ENCODE data around the gene EPHA7. TPM values are rescaled to one million over a fixed set of nuclear protein-coding genes. Genes with fewer than 3 reads are reported as not detected.

EPHA7 gene
- total and polyA plus RNA-seq, 2 of the 13 experiments (the other 11 are each of a cell fraction or from before 2014, with no cell fraction given), result not detected

DNA sequence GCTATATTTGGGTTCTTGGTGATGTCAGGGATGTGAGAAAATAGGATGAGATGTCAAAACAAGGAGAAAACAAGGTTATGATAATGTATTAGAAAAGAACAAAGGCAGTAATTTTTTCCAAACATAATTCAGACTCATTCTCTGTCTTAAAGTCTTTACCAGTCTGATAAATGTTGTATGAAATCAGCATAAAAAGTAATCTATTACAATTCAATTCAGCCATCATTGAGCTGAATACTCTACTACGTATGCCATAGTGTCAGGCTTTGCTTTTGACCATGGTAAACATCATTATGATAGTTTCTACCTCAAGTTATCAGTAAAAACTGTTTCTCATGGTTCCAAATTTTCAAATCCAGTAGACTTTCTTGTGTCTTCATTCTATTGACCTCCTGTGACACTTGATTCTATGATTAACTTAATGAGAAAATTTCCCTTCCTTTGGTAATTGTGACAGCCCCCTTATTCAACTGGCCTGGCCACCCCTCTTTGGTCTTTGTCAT is 75.0 kb downstream of the EPHA7 start:
- Histone ChIP-seq H3K4me1 (ENCODE audit: insufficient read depth, low read length) (no peaks in the 10 kb centered on the region), H3K9ac (ENCODE audit: insufficient read depth, low read depth, low read length) (no peak overlapping the region), H3K9me3 (ENCODE audit: low read length) (no peaks in the 10 kb centered on the region), H3K4me3 (replicated peaks in 1 of 3; ENCODE audit: insufficient read depth in 1 of 3, low read depth in 2 of 3, low read length in 3 of 3) (no peak overlapping the region), H4K20me1 (ENCODE audit: insufficient read depth, low read length) (no peaks in the 10 kb centered on the region), H3K27ac (ENCODE audit: extremely low read length, insufficient read depth, low read length) (no peak overlapping the region), H3K36me3 (replicated peaks in 1 of 2; ENCODE audit: control insufficient read depth in 1 of 2, insufficient read depth in 2 of 2, low read length in 2 of 2) (no peaks in the 10 kb centered on the region), H3K4me2 (ENCODE audit: low read depth, low read length) (no peak overlapping the region), H3K79me2 (ENCODE audit: insufficient read depth, low read length) (no peaks in the 10 kb centered on the region), H3K27me3 (ENCODE audit: control insufficient read depth in 1 of 2, insufficient read depth in 2 of 2, low read length in 2 of 2) (no peaks in the 10 kb centered on the region), H2AFZ (ENCODE audit: low read length) (no peak overlapping the region)
- TF ChIP-seq ZSCAN25 (CRISPR knock-in tag; IDR thresholded peaks at IDR 0.05), result no peak
- ATAC-seq (no peak), DNase-seq (ENCODE audit: low spot score) (no peak), FAIRE-seq (no peak)
- no TSS peak for BruUV-seq (replicated peaks)
- POLR2A ChIA-PET, result no interaction called here
- CTCF ChIA-PET (ENCODE audit: low intra/inter-chr PET ratio, low total read pairs), result no interaction called here
- in situ Hi-C loops (cut with HindIII; ENCODE audit: extremely low pct_ligation_motif_present, low pct_unique_long_range_greater_than_20kb) (no loop called here), intact Hi-C loops (cut with micrococcal nuclease; ENCODE audit: unreplicated experiment) (no loop called here)
- 0% methylated on average over 1 of the region's 1 CpG for WGBS (ENCODE audit: low lambda C conversion rate)

DNA sequence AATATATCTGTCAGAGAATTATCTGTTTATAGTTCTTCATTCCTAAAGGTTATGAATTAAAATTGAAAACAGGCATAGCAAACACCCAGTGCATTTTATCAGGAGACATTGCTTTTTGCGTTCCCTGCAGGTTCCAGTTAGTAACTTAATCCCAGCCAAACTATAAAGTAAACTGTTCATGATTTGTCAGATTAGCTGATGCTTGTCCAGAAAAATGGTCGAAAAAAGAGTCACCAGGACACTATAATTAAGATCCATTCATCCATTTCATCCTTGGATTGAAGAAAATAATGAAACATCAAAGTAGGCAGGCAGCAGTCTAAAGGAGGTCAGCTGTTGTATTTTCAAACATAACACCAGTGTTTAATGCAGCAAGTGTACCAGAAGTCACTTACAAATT is 75.9 kb downstream of the EPHA7 start:
- ChIA-PET CTCF (ENCODE audit: low intra/inter-chr PET ratio, low total read pairs) (no interaction called here), POLR2A (no interaction called here)
- no TSS peak for BruUV-seq (replicated peaks)
- no peak overlapping the region for H3K4me3 ChIP-seq (replicated peaks in 1 of 3; ENCODE audit: insufficient read depth in 1 of 3, low read depth in 2 of 3, low read length in 3 of 3)
- TF ChIP-seq, protein P1, sequence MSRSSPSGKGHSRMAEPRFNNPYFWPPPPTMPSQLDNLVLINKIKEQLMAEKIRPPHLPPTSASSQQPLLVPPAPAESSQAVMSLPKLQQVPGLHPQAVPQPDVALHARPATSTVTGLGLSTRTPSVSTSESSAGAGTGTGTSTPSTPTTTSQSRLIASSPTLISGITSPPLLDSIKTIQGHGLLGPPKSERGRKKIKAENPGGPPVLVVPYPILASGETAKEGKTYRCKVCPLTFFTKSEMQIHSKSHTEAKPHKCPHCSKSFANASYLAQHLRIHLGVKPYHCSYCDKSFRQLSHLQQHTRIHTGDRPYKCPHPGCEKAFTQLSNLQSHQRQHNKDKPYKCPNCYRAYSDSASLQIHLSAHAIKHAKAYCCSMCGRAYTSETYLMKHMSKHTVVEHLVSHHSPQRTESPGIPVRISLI (CRISPR knock-in tag; IDR thresholded peaks at IDR 0.05; ENCODE audit: borderline replicate concordance), result no peak
- TF ChIP-seq TAF1 (CRISPR knock-in tag; IDR thresholded peaks at IDR 0.05) (no peak), SP140L (CRISPR knock-in tag; IDR thresholded peaks at IDR 0.05; ENCODE audit: borderline replicate concordance) (no peak)
- TF ChIP-seq, protein P2, sequence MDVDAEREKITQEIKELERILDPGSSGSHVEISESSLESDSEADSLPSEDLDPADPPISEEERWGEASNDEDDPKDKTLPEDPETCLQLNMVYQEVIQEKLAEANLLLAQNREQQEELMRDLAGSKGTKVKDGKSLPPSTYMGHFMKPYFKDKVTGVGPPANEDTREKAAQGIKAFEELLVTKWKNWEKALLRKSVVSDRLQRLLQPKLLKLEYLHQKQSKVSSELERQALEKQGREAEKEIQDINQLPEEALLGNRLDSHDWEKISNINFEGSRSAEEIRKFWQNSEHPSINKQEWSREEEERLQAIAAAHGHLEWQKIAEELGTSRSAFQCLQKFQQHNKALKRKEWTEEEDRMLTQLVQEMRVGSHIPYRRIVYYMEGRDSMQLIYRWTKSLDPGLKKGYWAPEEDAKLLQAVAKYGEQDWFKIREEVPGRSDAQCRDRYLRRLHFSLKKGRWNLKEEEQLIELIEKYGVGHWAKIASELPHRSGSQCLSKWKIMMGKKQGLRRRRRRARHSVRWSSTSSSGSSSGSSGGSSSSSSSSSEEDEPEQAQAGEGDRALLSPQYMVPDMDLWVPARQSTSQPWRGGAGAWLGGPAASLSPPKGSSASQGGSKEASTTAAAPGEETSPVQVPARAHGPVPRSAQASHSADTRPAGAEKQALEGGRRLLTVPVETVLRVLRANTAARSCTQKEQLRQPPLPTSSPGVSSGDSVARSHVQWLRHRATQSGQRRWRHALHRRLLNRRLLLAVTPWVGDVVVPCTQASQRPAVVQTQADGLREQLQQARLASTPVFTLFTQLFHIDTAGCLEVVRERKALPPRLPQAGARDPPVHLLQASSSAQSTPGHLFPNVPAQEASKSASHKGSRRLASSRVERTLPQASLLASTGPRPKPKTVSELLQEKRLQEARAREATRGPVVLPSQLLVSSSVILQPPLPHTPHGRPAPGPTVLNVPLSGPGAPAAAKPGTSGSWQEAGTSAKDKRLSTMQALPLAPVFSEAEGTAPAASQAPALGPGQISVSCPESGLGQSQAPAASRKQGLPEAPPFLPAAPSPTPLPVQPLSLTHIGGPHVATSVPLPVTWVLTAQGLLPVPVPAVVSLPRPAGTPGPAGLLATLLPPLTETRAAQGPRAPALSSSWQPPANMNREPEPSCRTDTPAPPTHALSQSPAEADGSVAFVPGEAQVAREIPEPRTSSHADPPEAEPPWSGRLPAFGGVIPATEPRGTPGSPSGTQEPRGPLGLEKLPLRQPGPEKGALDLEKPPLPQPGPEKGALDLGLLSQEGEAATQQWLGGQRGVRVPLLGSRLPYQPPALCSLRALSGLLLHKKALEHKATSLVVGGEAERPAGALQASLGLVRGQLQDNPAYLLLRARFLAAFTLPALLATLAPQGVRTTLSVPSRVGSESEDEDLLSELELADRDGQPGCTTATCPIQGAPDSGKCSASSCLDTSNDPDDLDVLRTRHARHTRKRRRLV (CRISPR knock-in tag; IDR thresholded peaks at IDR 0.05), result no peak
- ATAC-seq (no peak), DNase-seq (ENCODE audit: low spot score) (no peak), FAIRE-seq (no peak)
- in situ Hi-C loops (cut with HindIII; ENCODE audit: extremely low pct_ligation_motif_present, low pct_unique_long_range_greater_than_20kb), result no loop called here
- WGBS (ENCODE audit: low lambda C conversion rate), result 0% methylated on average over 2 of the region's 2 CpGs
- H2AFZ ChIP-seq (ENCODE audit: low read length), result no peak overlapping the region
- no peak overlapping the region for H3K4me2 ChIP-seq (ENCODE audit: low read depth, low read length)
- no peaks in the 10 kb centered on the region for H3K4me1 ChIP-seq (ENCODE audit: insufficient read depth, low read length)
- no peaks in the 10 kb centered on the region for H3K9me3 ChIP-seq (ENCODE audit: low read length)
- intact Hi-C loops (cut with micrococcal nuclease; ENCODE audit: unreplicated experiment), result no loop called here
- H3K36me3 ChIP-seq (replicated peaks in 1 of 2; ENCODE audit: control insufficient read depth in 1 of 2, insufficient read depth in 2 of 2, low read length in 2 of 2), result no peaks in the 10 kb centered on the region
- H3K27ac ChIP-seq (ENCODE audit: extremely low read length, insufficient read depth, low read length), result no peak overlapping the region
- no peak overlapping the region for H3K9ac ChIP-seq (ENCODE audit: insufficient read depth, low read depth, low read length)
- no peaks in the 10 kb centered on the region for H4K20me1 ChIP-seq (ENCODE audit: insufficient read depth, low read length)
- no peaks in the 10 kb centered on the region for H3K27me3 ChIP-seq (ENCODE audit: control insufficient read depth in 1 of 2, insufficient read depth in 2 of 2, low read length in 2 of 2)
- H3K79me2 ChIP-seq (ENCODE audit: insufficient read depth, low read length), result no peaks in the 10 kb centered on the region
